ENCODE measurements around the gene SMAD4. TPM values are rescaled to one million over a fixed set of nuclear protein-coding genes. Genes with fewer than 3 reads are reported as not detected.

Gene SMAD4
- total RNA-seq, 1 experiment from 2014 or later, result 96.3 TPM

GRCh38 chr18:51091270-51091669, 61.3 kb downstream of the SMAD4 start:
- no peak overlapping the region for H3K4me3 ChIP-seq (replicated peaks in 1 of 2; ENCODE audit: low read depth in 1 of 2, low read length in 2 of 2)
- intact Hi-C loops (cut with micrococcal nuclease), result no loop called here
- ChIA-PET CTCF (no interaction called here), RAD21 (ENCODE audit: low non-redundant PET in 1 of 2, low total read pairs in 2 of 2, uncharacterized antibody in 2 of 2, unreplicated experiment in 2 of 2) (no interaction called here), POLR2A (no interaction called here)
- H3K27ac ChIP-seq (ENCODE audit: low read depth, low read length), result no peak overlapping the region
- H3K9me3 ChIP-seq (ENCODE audit: control insufficient read depth in 1 of 2, insufficient read depth in 1 of 2, low read depth in 1 of 2, low read length in 2 of 2), result no peaks in the 10 kb centered on the region
- DNase-seq (ENCODE audit: low read depth, low spot score) (no peak), ATAC-seq (no peak)
- no peak overlapping the region for H3K4me2 ChIP-seq (ENCODE audit: low read length)
- no peak overlapping the region for H2AFZ ChIP-seq (ENCODE audit: low read depth, low read length, poor library complexity, severe bottlenecking)
- no TSS peak for BruUV-seq (replicated peaks)
- H3K9ac ChIP-seq (ENCODE audit: low read length), result no peak overlapping the region
- H3K36me3 ChIP-seq (ENCODE audit: control insufficient read depth in 1 of 2, insufficient read depth in 2 of 2, low read length in 2 of 2), result peaks cover 0 to 5% of the 10 kb centered on the region in 2 experiments; a peak in 1 of 4 replicates
- H3K4me1 ChIP-seq (ENCODE audit: control insufficient read depth in 1 of 2, insufficient read depth in 2 of 2, low read length in 2 of 2), result no peaks in the 10 kb centered on the region
- no peaks in the 10 kb centered on the region for H4K20me1 ChIP-seq (ENCODE audit: insufficient read depth)
- no peaks in the 10 kb centered on the region for H3K9me2 ChIP-seq (ENCODE audit: insufficient read depth)
- TF ChIP-seq CTCF (IDR thresholded peaks at IDR 0.05 in 2 of 3, conservative IDR thresholded peaks at IDR 0.05 in 1 of 3; ENCODE audit: borderline replicate concordance in 1 of 3, insufficient read depth in 1 of 3, low read depth in 2 of 3, low read length in 2 of 3), result no peak
- H3K79me2 ChIP-seq (ENCODE audit: insufficient read depth, low read length), result no peaks in the 10 kb centered on the region
- no peaks in the 10 kb centered on the region for H3K27me3 ChIP-seq (ENCODE audit: insufficient read depth, low read length)

- H4K20me1 ChIP-seq (ENCODE audit: insufficient read depth), result no peaks in the 10 kb centered on the region
- no peaks in the 10 kb centered on the region for H3K4me1 ChIP-seq (ENCODE audit: control insufficient read depth in 1 of 2, insufficient read depth in 2 of 2, low read length in 2 of 2)
- H3K9ac ChIP-seq (ENCODE audit: low read length), result no peak overlapping the region
- POLR2A ChIA-PET, result no interaction called here
- H2AFZ ChIP-seq (ENCODE audit: low read depth, low read length, poor library complexity, severe bottlenecking), result no peak overlapping the region
- H3K27me3 ChIP-seq (ENCODE audit: insufficient read depth, low read length), result no peaks in the 10 kb centered on the region
- 0 out of 4 replicates have a peak, but pooled peaks cover 0 to under 1% of the 10 kb centered on the region in 2 experiments for H3K36me3 ChIP-seq (ENCODE audit: control insufficient read depth in 1 of 2, insufficient read depth in 2 of 2, low read length in 2 of 2)
- TF ChIP-seq CTCF (IDR thresholded peaks at IDR 0.05 in 2 of 3, conservative IDR thresholded peaks at IDR 0.05 in 1 of 3; ENCODE audit: borderline replicate concordance in 1 of 3, insufficient read depth in 1 of 3, low read depth in 2 of 3, low read length in 2 of 3) (no peak), EZH2phosphoT487 (IDR thresholded peaks at IDR 0.05; ENCODE audit: borderline replicate concordance) (no peak), SRF (IDR thresholded peaks at IDR 0.05; ENCODE audit: low read depth) (no peak), FOSL1 (IDR thresholded peaks at IDR 0.05; ENCODE audit: low read depth) (no peak), POLR2AphosphoS5 (IDR thresholded peaks at IDR 0.05; ENCODE audit: low read depth, low read length) (no peak), ATF3 (IDR thresholded peaks at IDR 0.05) (no peak), JUND (IDR thresholded peaks at IDR 0.05) (no peak), YY1 (IDR thresholded peaks at IDR 0.05; ENCODE audit: extremely low read depth, insufficient replicate concordance, low read depth, low read length) (no peak), EGR1 (IDR thresholded peaks at IDR 0.05; ENCODE audit: low read depth) (no peak), ZFX (IDR thresholded peaks at IDR 0.05) (no peak), SIN3A (IDR thresholded peaks at IDR 0.05; ENCODE audit: low read depth) (no peak), EZH2 (IDR thresholded peaks at IDR 0.05) (no peak), CEBPB (IDR thresholded peaks at IDR 0.05; ENCODE audit: low read depth) (no peak)
- ATAC-seq (no peak), DNase-seq (ENCODE audit: low read depth, low spot score) (no peak)
- no peak overlapping the region for H3K4me3 ChIP-seq (replicated peaks in 1 of 2; ENCODE audit: low read depth in 1 of 2, low read length in 2 of 2)
- RAD21 ChIA-PET (ENCODE audit: low non-redundant PET in 1 of 2, low total read pairs in 2 of 2, uncharacterized antibody in 2 of 2, unreplicated experiment in 2 of 2), result no interaction called here
- CTCF ChIA-PET, result interaction anchor here (0.7 kb wide), 1 partner anchor 45 kb away, joined by 3 read pairs; no protein-coding TSS in a partner anchor
- BruUV-seq (replicated peaks), result no TSS peak
- intact Hi-C loops (cut with micrococcal nuclease), result no loop called here
- H3K9me2 ChIP-seq (ENCODE audit: insufficient read depth), result no peaks in the 10 kb centered on the region
- H3K4me2 ChIP-seq (ENCODE audit: low read length), result no peak overlapping the region
- H3K27ac ChIP-seq (ENCODE audit: low read depth, low read length), result no peak overlapping the region
- no peaks in the 10 kb centered on the region for H3K79me2 ChIP-seq (ENCODE audit: insufficient read depth, low read length)
- no peaks in the 10 kb centered on the region for H3K9me3 ChIP-seq (ENCODE audit: control insufficient read depth in 1 of 2, insufficient read depth in 1 of 2, low read depth in 1 of 2, low read length in 2 of 2)
These were observed 62.1 kb downstream of the SMAD4 start for GRCh38 chr18:51092117-51092516.

Data from HCT116 (cell line).